Naive thymus-derived CD8-positive, alpha-beta T cell (primary cell): ENCODE data around the gene SVIL. TPM values are rescaled to one million over a fixed set of nuclear protein-coding genes. Genes with fewer than 3 reads are reported as not detected.
A peak's percentile ranks its signal among the peaks of the same experiment; 100 is the strongest.
"Not testable (repeated sequence)": the region's sequence is repeated elsewhere in the genome, so short reads cannot be mapped to it uniquely, and the experiment has no call there.

ENCODE experiments used
- ATAC-seq, 2 donors: fragments of 150-1000 bp; cut with Tn5 transposase in 1 of 2; sonication (Bioruptor Pico), chemical (Tn5 transposase) in 1 of 2; 1 replicate in 1 of 2; 2 replicates in 1 of 2; pipeline ENCODE4 v1.10.0; 2021; ENCODE audit warnings: mild to moderate bottlenecking in 2 of 2, moderate library complexity in 2 of 2
- POLR2A ChIA-PET: fragments of 350-600 bp; sonication (Branson Sonifier 250); formaldehyde crosslinking; loops from one replicate; lab custom pipeline; 2021; ENCODE audit warnings: antibody characterized with exemption; lab: Charles Lee
- DNase-seq, 10 donors: peaks; one replicate each; pipeline versions ENCODE4 v3.0.0 to v3.0.0-alpha.2; 2020 to 2022
- H3K27ac Mint-ChIP-seq, 10 donors: one replicate each; pipeline ENCODE4 v1.8.0; 2020 to 2022; ENCODE audit warnings: mild to moderate bottlenecking in 10 of 10, mixed read lengths in 10 of 10, moderate library complexity in 4 of 10, inconsistent platforms in 1 of 10
- H3K27me3 Mint-ChIP-seq, 5 donors: one replicate each; pipeline ENCODE4 v1.8.0; 2021 to 2022; ENCODE audit warnings: mixed read lengths in 5 of 5
- H3K36me3 Mint-ChIP-seq, 3 donors: one replicate each; pipeline ENCODE4 v1.8.0; 2020 to 2022; ENCODE audit warnings: mixed read lengths in 3 of 3, mild to moderate bottlenecking in 2 of 3, inconsistent platforms in 1 of 3
- H3K4me1 Mint-ChIP-seq, 4 donors: one replicate each; pipeline ENCODE4 v1.8.0; 2021 to 2022; ENCODE audit warnings: mixed read lengths in 4 of 4
- H3K4me3 Mint-ChIP-seq, 10 donors: one replicate each; pipeline ENCODE4 v1.8.0; 2020 to 2022; ENCODE audit warnings: mild to moderate bottlenecking in 10 of 10, mixed read lengths in 10 of 10, moderate library complexity in 6 of 10, inconsistent platforms in 1 of 10
- H3K9me3 Mint-ChIP-seq, 9 donors: one replicate each; pipeline ENCODE4 v1.8.0; 2020 to 2022; ENCODE audit warnings: mixed read lengths in 9 of 9, mild to moderate bottlenecking in 3 of 9, inconsistent platforms in 1 of 9, moderate library complexity in 1 of 9
- polyA plus RNA-seq, 3 donors: library from polyadenylated mRNA; unstranded; fragments of 300-500 nt; fragmentation: Illumina TruSeq; gene quantifications; one replicate each; pipeline ENCODE4 v1.2.3, GENCODE V29; 2021
- total RNA-seq, 8 experiments: library from RNA in 2 of 8; stranded (reverse) in 2 of 8; gene quantifications; one replicate each; pipeline ENCODE4 v1.2.3 and lab custom pipeline; 2021 to 2026

Gene SVIL
- total and polyA plus RNA-seq, 5 experiments from 2014 or later: 6.8 to 15.7 (median 12.6) TPM

DNA sequence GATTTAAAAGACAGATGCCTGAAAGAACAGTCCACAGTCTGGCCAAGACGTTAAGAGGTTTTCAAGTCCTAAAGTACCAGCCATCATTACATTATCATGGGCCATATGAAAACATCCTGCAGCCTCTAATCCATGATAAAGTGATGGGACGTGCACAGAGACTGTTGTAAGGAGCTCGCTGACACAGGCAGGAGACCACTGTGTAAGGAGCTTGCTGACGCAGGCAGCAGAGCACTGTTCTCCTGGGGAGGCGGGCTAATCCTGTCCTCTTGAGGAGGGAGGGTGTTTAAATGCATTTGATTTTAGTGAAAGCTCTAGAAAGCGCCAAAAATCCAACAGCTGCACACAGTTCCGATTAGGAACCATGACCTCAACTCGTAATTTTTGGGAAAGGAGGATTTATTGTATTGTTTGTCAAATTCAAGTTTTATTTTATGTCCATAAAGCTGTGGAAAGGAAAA, 16.9 kb downstream of the SVIL start:
- DNase-seq: no peak
- Mint-ChIP-seq H3K27me3 (no peaks in the 10 kb centered on the region), H3K36me3 (peaks cover 0 to 2% (median 0%) of the 10 kb centered on the region in 3 donors), H3K4me3 (no peak overlapping the region), H3K9me3 (peaks cover 0 to 2% (median 0%) of the 10 kb centered on the region in 9 donors), H3K4me1 (peaks cover 12 to 22% (median 16%) of the 10 kb centered on the region in 4 donors), H3K27ac (no peak overlapping the region)
- ATAC-seq: no peak
- POLR2A ChIA-PET: interaction anchor here (0.7 kb wide), 2 partner anchors 103 to 202 kb away, joined by 3 read pairs; no protein-coding TSS in a partner anchor

DNA sequence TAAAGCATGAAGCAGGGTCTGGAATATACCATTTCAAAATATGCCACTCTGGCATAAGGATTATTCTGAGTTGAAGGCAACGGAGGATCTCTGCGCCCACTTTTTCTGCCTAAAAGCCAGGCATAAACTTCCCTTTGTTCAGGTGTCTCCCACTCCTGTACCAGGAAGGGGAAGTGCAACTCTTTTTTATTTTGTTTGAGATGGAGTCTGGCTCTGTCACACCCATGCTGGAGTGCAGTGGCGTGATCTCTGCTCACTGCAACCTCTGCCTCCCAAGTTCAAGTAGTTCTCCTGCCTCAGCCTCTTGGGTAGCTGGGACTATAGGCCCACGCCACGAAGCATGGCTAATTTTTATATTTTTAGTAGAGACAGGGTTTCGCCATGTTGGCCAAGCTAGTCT, 18.2 kb downstream of the SVIL start:
- H3K36me3 Mint-ChIP-seq: no peaks in the 10 kb centered on the region
- ATAC-seq: no peak
- peaks cover 0 to 2% (median 0%) of the 10 kb centered on the region in 9 donors for H3K9me3 Mint-ChIP-seq
- peaks cover 6 to 17% (median 12%) of the 10 kb centered on the region in 4 donors for H3K4me1 Mint-ChIP-seq
- peak overlapping the region in 2 of 10 donors; percentile 18 to 63 for H3K27ac Mint-ChIP-seq
- POLR2A ChIA-PET: no interaction called here
- H3K4me3 Mint-ChIP-seq: no peak overlapping the region
- no peak for DNase-seq
- no peaks in the 10 kb centered on the region for H3K27me3 Mint-ChIP-seq

DNA sequence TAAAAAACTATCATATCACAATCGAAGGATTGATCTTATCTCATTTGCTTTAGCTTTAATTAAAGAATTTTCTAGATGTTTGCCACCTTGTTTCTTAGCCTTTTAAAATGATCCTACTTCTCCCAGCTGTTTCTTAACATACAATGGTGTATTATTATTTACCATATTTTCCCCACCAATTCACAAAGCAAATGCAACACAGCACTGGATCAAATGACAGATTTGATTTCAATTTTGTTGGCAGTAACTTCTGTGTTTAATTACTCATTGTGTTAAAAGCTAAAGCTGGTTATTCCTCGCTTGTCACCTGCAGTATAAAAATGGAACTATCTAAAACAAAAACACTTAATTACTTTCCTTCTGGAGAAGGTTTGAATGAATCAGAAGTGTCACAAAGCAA, 19.6 kb downstream of the SVIL start:
- DNase-seq (no peak), ATAC-seq (no peak)
- peaks cover 0 to under 1% (median 0%) of the 10 kb centered on the region in 3 donors for H3K36me3 Mint-ChIP-seq
- POLR2A ChIA-PET: no interaction called here
- H3K9me3 Mint-ChIP-seq: peaks cover 0 to 2% (median 0%) of the 10 kb centered on the region in 9 donors
- H3K4me1 Mint-ChIP-seq: peaks cover 2 to 26% (median 10%) of the 10 kb centered on the region in 4 donors
- no peak overlapping the region for H3K27ac Mint-ChIP-seq
- no peak overlapping the region for H3K4me3 Mint-ChIP-seq
- H3K27me3 Mint-ChIP-seq: no peaks in the 10 kb centered on the region

DNA sequence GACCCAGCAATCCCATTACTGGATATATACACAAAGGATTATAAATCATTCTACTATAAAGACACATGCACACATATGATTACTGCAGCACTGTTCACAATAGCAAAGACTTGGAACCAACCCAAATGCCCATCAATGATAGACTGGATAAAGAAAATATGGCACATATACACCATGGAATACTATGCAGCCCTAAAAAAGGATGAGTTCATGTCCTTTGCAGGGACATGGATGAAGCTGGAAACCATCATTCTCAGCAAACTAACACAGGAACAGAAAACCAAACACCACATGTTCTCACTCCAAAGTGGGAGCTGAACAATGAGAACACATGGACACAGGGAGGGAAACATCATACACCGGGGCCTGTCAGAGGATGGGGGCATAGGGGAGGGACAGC, 20.5 kb downstream of the SVIL start:
- ATAC-seq: not testable (repeated sequence)
- H3K4me3 Mint-ChIP-seq: peak overlapping the region in 1 of 10 donors; percentile 2

DNA sequence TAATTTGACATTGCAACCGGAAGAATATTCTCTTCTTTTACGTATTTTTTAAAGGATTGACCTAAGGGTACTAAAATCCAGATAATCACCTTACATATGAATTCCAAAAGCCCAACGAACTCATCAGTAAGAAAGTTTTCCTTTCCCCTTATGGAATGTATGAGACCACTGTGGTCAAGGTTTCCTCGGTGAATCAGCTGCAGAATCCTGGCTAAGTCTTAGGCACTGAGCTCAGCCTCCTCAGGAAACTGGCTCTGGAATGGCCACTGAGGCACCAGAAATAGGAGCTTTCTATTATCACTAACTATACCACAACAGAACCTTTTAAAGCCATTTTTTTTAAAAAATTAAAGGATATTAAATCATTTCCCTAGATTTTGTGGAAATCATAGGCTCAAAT, 21.0 kb downstream of the SVIL start:
- Mint-ChIP-seq H3K9me3 (peaks cover 0 to 4% (median 0%) of the 10 kb centered on the region in 9 donors), H3K27me3 (no peaks in the 10 kb centered on the region), H3K4me3 (no peak overlapping the region), H3K4me1 (peaks cover 2 to 28% (median 7%) of the 10 kb centered on the region in 4 donors), H3K27ac (no peak overlapping the region), H3K36me3 (peaks cover 0 to 4% (median 0%) of the 10 kb centered on the region in 3 donors)
- DNase-seq (no peak), ATAC-seq (no peak)
- POLR2A ChIA-PET: no interaction called here

More for the DNA sequence above, 20.5 kb downstream of the SVIL start:
- H3K27me3 Mint-ChIP-seq, H3K27ac Mint-ChIP-seq, H3K9me3 Mint-ChIP-seq, H3K36me3 Mint-ChIP-seq, DNase-seq: not testable (repeated sequence)
- POLR2A ChIA-PET: interaction anchor here (0.6 kb wide), 1 partner anchor 10 kb away, joined by 4 read pairs; no protein-coding TSS in a partner anchor
- H3K4me1 Mint-ChIP-seq: peaks cover 4 to 28% (median 9%) of the 10 kb centered on the region in 4 donors

DNA sequence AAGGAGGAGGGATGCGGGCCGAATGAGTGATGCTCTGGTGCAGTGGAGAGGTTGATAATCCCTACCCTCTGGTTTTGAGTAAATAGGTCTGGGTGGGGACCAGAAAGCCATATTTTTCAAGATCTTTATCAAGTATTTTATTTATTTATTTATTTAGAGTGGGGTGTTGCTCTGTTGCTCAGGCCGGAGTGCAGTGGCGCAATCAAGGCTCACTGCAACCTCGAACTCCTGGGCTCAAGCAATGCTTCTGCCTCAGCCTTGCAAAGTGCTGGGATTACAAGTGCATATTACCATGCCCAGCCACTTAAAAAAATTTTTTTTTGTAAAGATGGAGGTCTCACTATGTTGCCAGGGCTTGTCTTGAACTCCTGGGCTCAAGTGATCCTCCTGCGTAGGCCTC, 21.6 kb downstream of the SVIL start:
- ATAC-seq: no peak
- H3K27me3 Mint-ChIP-seq: no peaks in the 10 kb centered on the region
- peaks cover 0 to 4% (median 0%) of the 10 kb centered on the region in 9 donors for H3K9me3 Mint-ChIP-seq
- H3K36me3 Mint-ChIP-seq: peaks cover 0 to 4% (median 0%) of the 10 kb centered on the region in 3 donors
- H3K27ac Mint-ChIP-seq: no peak overlapping the region
- POLR2A ChIA-PET: no interaction called here
- DNase-seq: no peak
- no peak overlapping the region for H3K4me3 Mint-ChIP-seq
- H3K4me1 Mint-ChIP-seq: peaks cover 2 to 24% (median 5%) of the 10 kb centered on the region in 4 donors

DNA sequence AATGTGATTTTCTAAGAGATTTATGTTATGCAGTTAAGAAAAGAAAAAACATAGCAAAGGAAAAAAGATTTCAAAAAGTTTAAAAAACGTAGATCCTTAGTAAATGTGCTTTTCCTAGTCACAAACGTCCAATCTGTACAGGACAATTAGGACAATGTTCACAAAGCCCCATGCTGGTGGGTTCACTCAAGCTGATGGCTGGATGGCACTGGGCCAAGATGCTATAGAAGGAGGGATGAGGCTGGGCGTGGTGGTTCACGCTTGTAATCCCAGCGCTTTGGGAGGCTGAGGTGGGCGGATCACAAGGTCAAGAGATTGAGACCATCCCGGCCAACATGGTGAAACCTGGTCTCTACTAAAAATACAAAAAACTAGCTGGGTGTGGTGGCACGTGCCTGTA, 22.1 kb downstream of the SVIL start:
- ATAC-seq: no peak
- Mint-ChIP-seq H3K9me3 (peaks cover 0 to 4% (median 0%) of the 10 kb centered on the region in 9 donors), H3K4me1 (peaks cover 2 to 19% (median 5%) of the 10 kb centered on the region in 4 donors), H3K27ac (no peak overlapping the region), H3K4me3 (no peak overlapping the region), H3K27me3 (no peaks in the 10 kb centered on the region), H3K36me3 (peaks cover 0 to 4% (median 2%) of the 10 kb centered on the region in 3 donors)
- POLR2A ChIA-PET: no interaction called here
- no peak for DNase-seq

DNA sequence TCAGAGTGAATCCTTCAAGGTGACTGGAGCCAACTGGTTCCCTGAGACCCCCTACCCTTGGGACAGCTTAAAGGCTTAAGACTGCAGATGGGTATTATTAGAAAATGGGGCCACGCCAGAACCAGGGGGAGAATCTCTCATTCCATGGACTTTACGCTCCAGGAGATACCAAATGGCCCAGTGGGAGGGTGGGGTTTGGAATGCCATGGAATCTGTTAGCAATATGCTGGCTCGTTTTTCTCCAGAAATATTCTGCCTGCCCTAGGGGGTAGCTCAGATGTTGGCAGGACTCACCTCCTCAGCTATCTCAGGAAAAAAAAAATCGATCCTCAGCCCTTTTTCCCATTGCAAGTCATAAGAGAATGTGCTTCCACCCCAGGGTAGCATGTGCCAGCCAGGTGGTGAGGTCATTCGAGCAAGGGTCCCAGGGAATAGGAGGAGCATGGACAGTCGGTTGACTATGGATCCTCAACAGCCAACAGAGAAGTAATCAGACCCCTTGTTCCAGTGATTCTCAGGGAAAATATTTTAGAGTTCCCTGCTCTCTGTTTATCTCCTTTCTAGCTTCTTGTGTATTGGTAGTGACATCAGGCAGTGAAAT, 22.9 kb downstream of the SVIL start:
- Mint-ChIP-seq H3K27me3 (no peaks in the 10 kb centered on the region), H3K9me3 (peaks cover 0 to 4% (median 0%) of the 10 kb centered on the region in 9 donors), H3K36me3 (peaks cover 0 to 4% (median 2%) of the 10 kb centered on the region in 3 donors), H3K27ac (peak overlapping the region in 1 of 10 donors; percentile 19), H3K4me1 (peaks cover 2 to 19% (median 5%) of the 10 kb centered on the region in 4 donors), H3K4me3 (no peak overlapping the region)
- POLR2A ChIA-PET: no interaction called here
- ATAC-seq (no peak), DNase-seq (no peak)

DNA sequence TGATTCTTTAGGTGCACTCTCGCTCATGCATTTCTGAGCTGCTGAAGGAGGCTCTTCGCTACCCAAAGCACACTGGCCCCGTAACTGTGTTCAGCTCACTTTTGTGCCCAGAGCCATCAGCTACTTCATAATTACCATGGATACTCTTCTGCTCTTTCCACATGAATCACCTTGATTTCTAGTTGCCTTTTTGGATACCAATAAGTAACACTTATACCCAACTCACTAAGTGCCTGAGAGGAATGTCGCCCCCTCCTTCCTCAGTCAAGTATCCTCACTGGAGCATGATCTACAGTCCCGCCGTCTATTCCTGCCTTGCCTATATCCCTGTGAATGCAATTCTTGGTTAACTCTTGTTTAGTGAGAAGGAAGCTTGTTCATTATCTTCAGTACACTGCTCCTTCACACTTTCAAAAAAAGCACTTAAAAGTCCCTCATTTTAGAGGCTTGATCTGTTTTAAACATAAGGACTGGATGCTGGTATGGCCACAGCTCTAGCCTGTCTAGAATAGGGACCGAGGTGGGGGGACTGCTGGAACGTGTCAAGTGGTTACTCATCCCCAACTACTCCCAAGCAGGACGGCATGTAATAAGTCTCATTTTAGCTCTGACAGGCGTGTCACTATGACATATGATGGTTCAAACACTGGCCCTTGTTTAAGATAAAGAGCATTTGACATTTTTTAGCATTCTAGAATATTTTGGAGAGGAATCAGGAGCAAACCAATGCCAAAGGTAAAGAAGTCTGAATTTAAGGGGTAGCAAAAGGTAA, 23.7 kb downstream of the SVIL start:
- H3K9me3 Mint-ChIP-seq: peaks cover 0 to 4% (median 0%) of the 10 kb centered on the region in 9 donors
- H3K4me1 Mint-ChIP-seq: peaks cover 2 to 19% (median 5%) of the 10 kb centered on the region in 4 donors
- DNase-seq (no peak), ATAC-seq (no peak)
- peaks cover 0 to 4% (median 2%) of the 10 kb centered on the region in 3 donors for H3K36me3 Mint-ChIP-seq
- H3K27me3 Mint-ChIP-seq: no peaks in the 10 kb centered on the region
- peak overlapping the region in 1 of 10 donors; percentile 51 for H3K27ac Mint-ChIP-seq
- POLR2A ChIA-PET: no interaction called here
- H3K4me3 Mint-ChIP-seq: no peak overlapping the region

DNA sequence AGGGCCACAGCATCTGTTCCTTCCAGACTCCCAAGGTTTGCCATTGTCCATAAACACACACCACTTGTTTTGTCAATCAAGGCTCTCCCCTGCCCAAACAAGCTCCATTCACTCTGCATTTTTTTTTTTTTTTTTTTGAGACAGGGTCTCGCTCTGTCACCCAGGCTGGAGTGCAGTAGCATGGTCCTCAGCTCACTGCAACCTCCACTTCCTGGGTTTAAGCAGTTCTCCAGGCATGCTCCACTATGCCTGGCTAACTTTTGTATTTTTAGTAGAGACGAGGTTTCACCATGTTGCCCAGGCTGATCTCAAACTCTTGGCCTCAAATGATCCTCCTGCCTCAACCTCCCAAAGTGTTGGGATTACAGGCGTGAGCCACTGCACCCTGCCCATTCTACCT, 24.4 kb downstream of the SVIL start:
- H3K9me3 Mint-ChIP-seq, ATAC-seq, H3K27me3 Mint-ChIP-seq, POLR2A ChIA-PET, H3K36me3 Mint-ChIP-seq, H3K27ac Mint-ChIP-seq, DNase-seq, H3K4me3 Mint-ChIP-seq: not testable (repeated sequence)
- peaks cover 2 to 19% (median 5%) of the 10 kb centered on the region in 4 donors for H3K4me1 Mint-ChIP-seq

DNA sequence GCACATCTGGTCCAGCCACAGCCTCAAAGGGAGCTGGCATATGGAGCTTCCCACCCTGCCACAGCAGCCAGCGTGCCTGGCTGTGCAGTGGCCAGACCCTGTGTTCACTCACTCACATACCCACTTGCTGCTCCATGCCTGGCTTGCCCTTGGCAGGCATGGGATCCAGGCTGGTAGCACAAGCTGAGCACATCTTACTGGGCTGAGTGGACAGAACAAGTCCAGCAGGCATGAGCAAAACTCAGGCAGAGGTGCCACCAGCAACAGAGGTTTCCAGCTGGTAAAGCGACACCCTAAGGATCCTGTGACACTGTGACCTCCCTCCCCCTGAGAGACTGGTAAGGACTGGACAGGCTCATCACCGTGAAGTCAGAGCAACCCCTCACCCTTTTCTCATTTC, 25.1 kb downstream of the SVIL start:
- no peak overlapping the region for H3K27ac Mint-ChIP-seq
- POLR2A ChIA-PET: no interaction called here
- DNase-seq (no peak), ATAC-seq (no peak)
- H3K9me3 Mint-ChIP-seq: peaks cover 0 to 4% (median 0%) of the 10 kb centered on the region in 9 donors
- H3K4me1 Mint-ChIP-seq: peaks cover 2 to 19% (median 5%) of the 10 kb centered on the region in 4 donors
- H3K36me3 Mint-ChIP-seq: peaks cover 0 to 4% (median 2%) of the 10 kb centered on the region in 3 donors
- no peak overlapping the region for H3K4me3 Mint-ChIP-seq
- H3K27me3 Mint-ChIP-seq: no peaks in the 10 kb centered on the region

DNA sequence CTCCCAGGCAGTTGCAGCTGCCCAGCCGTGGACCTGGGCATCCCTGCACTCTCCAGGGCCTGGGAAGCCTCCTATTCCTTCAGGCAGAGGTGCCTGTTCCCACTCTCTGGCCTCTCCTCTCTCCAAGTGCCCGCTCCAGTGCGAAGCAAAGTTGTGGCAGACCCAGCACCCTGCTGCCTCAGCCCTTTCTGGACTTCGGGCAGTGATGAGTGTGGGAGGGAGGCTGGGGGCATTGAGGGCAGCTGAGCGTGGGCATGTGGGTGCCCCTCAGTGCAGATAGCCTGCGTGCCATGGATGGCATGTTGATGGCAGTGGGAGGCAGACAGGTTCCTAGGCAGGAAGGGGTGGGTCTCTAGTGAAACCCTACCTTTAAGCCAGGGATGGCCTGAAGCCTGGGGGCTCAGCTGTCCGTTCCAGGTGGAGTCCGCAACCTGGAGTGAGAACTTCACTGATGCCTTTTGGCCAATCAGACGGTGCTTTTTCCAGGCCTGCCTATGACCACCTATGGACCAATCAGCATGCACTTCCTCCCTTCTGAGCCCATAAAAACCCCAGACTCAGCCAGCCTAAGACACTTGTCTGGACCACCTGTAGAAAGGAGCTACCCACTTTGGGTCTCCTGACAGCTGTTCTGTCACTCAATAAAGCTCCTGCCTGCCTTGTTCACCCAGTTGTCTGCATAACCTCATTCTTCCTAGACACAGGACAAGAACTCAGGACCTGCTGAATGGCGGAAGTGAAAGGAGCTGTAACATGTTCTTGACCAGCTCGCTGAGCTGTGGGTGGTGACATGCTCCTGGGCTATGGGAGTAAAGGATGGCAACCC, 26.1 kb downstream of the SVIL start:
- peaks cover 0 to 4% (median 2%) of the 10 kb centered on the region in 3 donors for H3K36me3 Mint-ChIP-seq
- peaks cover 0 to 4% (median 0%) of the 10 kb centered on the region in 9 donors for H3K9me3 Mint-ChIP-seq
- peaks cover 2 to 19% (median 5%) of the 10 kb centered on the region in 4 donors for H3K4me1 Mint-ChIP-seq
- H3K27me3 Mint-ChIP-seq: no peaks in the 10 kb centered on the region
- ATAC-seq (no peak), DNase-seq (no peak)
- POLR2A ChIA-PET: no interaction called here
- H3K27ac Mint-ChIP-seq: no peak overlapping the region
- H3K4me3 Mint-ChIP-seq: no peak overlapping the region
